ENCODE measurements around the gene UNKL. TPM values are rescaled to one million over a fixed set of nuclear protein-coding genes. Genes with fewer than 3 reads are reported as not detected.

The UNKL gene
- total RNA-seq, 1 donor from 2014 or later = 30.7 TPM

GRCh38 chr16:1367486-1368174 lies 46.9 kb downstream of the UNKL start:
- peaks cover 7% of the 10 kb centered on the region for H3K27me3 Mint-ChIP-seq (ENCODE audit: unreplicated experiment)
- no peak for TF ChIP-seq CTCF (IDR thresholded peaks at IDR 0.05; ENCODE audit: partially characterized antibody, unreplicated experiment)
- H3K9me3 Mint-ChIP-seq (ENCODE audit: unreplicated experiment) = no peaks in the 10 kb centered on the region
- no peak overlapping the region for H3K27ac Mint-ChIP-seq (ENCODE audit: unreplicated experiment)
- no peaks in the 10 kb centered on the region for H3K36me3 Mint-ChIP-seq (ENCODE audit: unreplicated experiment)
- H3K4me3 Mint-ChIP-seq (ENCODE audit: unreplicated experiment) = no peak overlapping the region
- DNase-seq = no peak
- H3K4me1 Mint-ChIP-seq (ENCODE audit: low read depth, unreplicated experiment) = no peaks in the 10 kb centered on the region

DNA sequence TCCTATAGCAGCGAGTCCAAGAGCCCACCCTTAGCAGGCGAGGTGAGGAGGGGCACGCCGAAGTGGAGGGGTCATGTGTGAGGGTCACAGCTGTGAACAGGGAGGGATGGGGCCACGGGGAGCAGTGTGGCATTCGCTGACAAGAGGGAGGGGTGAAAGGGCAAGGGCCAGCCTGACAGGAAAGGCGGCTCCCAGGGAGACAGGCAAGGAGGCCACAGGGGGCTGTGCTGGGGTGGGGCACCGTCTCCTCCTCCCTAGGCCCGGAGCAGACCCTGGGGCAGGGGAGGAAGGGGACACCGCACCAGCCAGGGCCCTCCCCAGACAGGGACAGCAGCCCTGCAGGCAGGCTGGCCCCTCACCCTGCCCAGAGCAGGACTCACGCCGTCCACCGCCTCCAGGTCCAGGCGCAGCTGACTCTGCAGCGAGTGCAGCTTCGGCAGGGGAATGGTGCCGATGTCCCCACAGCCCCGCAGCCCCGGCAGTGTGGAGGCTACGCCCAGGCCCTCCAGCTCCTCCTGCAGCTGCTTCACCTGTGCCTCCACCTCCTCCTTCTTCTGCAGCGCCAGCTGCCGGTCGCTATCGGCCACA lies 47.7 kb downstream of the UNKL start:
- Mint-ChIP-seq H3K27me3 (ENCODE audit: unreplicated experiment) (peaks cover 7% of the 10 kb centered on the region), H3K4me3 (ENCODE audit: unreplicated experiment) (no peak overlapping the region), H3K36me3 (ENCODE audit: unreplicated experiment) (no peaks in the 10 kb centered on the region), H3K4me1 (ENCODE audit: low read depth, unreplicated experiment) (no peaks in the 10 kb centered on the region), H3K27ac (ENCODE audit: unreplicated experiment) (no peak overlapping the region), H3K9me3 (ENCODE audit: unreplicated experiment) (no peaks in the 10 kb centered on the region)
- DNase-seq = no peak
- no peak for TF ChIP-seq CTCF (IDR thresholded peaks at IDR 0.05; ENCODE audit: partially characterized antibody, unreplicated experiment)

DNA sequence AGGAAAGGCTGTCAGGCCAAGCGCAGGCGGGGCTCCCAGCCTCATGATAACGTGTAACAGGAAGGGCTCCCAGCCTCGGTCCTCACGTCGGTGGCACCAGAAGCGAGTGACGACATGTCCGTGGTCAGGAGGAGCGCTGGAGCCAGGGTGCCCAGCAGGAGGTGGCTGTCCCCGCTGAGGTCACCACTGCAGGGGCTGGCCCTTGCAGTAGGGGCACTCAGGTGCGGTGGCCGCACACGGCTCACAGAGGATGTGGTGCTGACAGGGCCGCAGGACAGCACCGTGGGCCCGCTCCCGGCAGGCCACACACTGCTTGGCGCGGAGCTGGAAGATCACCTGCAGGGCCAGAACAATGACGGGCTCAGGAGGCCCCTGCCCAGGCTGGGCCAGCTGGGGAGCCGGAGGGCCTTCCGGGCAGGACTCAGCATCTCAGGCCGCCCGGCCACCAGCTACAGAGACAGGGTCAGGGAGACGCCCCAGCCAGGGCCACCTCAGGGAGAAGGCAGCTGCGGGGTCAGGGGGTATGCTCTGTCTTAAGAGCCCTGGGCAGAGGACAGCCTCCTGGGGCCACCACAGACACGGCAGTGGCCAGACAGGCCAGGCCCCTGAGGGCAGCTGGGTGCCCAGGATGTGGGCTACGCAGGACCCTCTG lies 48.3 kb downstream of the UNKL start:
- no peak overlapping the region for H3K4me3 Mint-ChIP-seq (ENCODE audit: unreplicated experiment)
- H3K4me1 Mint-ChIP-seq (ENCODE audit: low read depth, unreplicated experiment) = no peaks in the 10 kb centered on the region
- H3K36me3 Mint-ChIP-seq (ENCODE audit: unreplicated experiment) = no peaks in the 10 kb centered on the region
- H3K27me3 Mint-ChIP-seq (ENCODE audit: unreplicated experiment) = peaks cover 5% of the 10 kb centered on the region
- H3K9me3 Mint-ChIP-seq (ENCODE audit: unreplicated experiment) = no peaks in the 10 kb centered on the region
- H3K27ac Mint-ChIP-seq (ENCODE audit: unreplicated experiment) = no peak overlapping the region
- no peak for DNase-seq
- TF ChIP-seq CTCF (IDR thresholded peaks at IDR 0.05; ENCODE audit: partially characterized antibody, unreplicated experiment) = no peak

GRCh38 chr16:1364510-1364909 lies 50.0 kb downstream of the UNKL start:
- Mint-ChIP-seq H3K4me3 (ENCODE audit: unreplicated experiment) (no peak overlapping the region), H3K27ac (ENCODE audit: unreplicated experiment) (no peak overlapping the region), H3K4me1 (ENCODE audit: low read depth, unreplicated experiment) (no peaks in the 10 kb centered on the region), H3K36me3 (ENCODE audit: unreplicated experiment) (no peaks in the 10 kb centered on the region), H3K9me3 (ENCODE audit: unreplicated experiment) (no peaks in the 10 kb centered on the region), H3K27me3 (ENCODE audit: unreplicated experiment) (peaks cover 3% of the 10 kb centered on the region)
- TF ChIP-seq CTCF (IDR thresholded peaks at IDR 0.05; ENCODE audit: partially characterized antibody, unreplicated experiment) = no peak
- DNase-seq = no peak

DNA sequence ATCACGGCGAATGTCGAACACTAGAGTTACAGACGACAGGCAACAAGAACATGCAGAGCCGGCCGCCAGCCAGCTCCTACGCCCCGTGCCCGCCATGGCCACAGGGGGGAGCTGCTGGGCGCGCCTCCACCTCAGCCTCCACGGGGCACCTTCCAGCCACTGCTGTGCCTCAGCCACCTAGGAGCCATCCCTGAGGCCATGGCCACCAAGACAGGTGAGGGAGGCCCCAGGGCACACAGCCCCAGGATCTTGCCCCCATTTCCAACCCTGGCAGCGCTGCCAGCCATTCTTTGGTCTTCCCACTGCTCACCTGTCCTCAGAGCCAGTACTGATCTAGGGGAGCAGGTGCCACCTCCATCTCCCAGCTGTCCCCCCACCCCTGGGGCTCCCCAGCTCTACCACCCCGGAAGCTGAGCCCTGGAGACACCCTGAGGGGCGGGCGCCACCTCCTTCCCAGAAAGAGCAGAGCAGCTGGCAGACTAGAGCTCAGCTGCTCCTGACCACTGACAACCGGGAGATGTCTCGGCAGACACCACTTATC lies 50.9 kb downstream of the UNKL start:
- Mint-ChIP-seq H3K4me1 (ENCODE audit: low read depth, unreplicated experiment) (no peaks in the 10 kb centered on the region), H3K4me3 (ENCODE audit: unreplicated experiment) (no peak overlapping the region), H3K27me3 (ENCODE audit: unreplicated experiment) (peaks cover 3% of the 10 kb centered on the region), H3K36me3 (ENCODE audit: unreplicated experiment) (no peaks in the 10 kb centered on the region), H3K9me3 (ENCODE audit: unreplicated experiment) (no peaks in the 10 kb centered on the region), H3K27ac (ENCODE audit: unreplicated experiment) (no peak overlapping the region)
- TF ChIP-seq CTCF (IDR thresholded peaks at IDR 0.05; ENCODE audit: partially characterized antibody, unreplicated experiment) = peak; percentile 83
- DNase-seq = peak; percentile 85
